Mesothelial cell of epicardium (in vitro differentiated cells): ENCODE results near the gene PSME2. TPM values are rescaled to one million over a fixed set of nuclear protein-coding genes. Genes with fewer than 3 reads are reported as not detected.
A peak's percentile ranks its signal among the peaks of the same experiment; 100 is the strongest.

Source experiments
- DNase-seq, 2 experiments: peaks; one replicate each; pipeline ENCODE4 v3.0.0; 2021; ENCODE audit warnings: low spot score in 2 of 2; ENCODE audit not compliant: unreplicated experiment in 2 of 2
- H3K27ac Mint-ChIP-seq: 2 replicates; pipeline ENCODE4 v1.8.0; 2021; ENCODE audit warnings: mixed read lengths
- H3K27me3 Mint-ChIP-seq: 2 replicates; pipeline ENCODE4 v1.8.0; 2021; ENCODE audit warnings: low read depth, mixed read lengths
- H3K36me3 Mint-ChIP-seq: 2 replicates; pipeline ENCODE4 v1.8.0; 2021; ENCODE audit warnings: mixed read lengths
- H3K4me1 Mint-ChIP-seq: 2 replicates; pipeline ENCODE4 v1.8.0; 2021; ENCODE audit warnings: mixed read lengths
- H3K4me3 Mint-ChIP-seq: 2 replicates; pipeline ENCODE4 v1.8.0; 2021; ENCODE audit warnings: mild to moderate bottlenecking, moderate library complexity, mixed read lengths
- H3K9me3 Mint-ChIP-seq: 2 replicates; pipeline ENCODE4 v1.8.0; 2021; ENCODE audit warnings: mixed read lengths
- total RNA-seq: library from RNA; stranded (reverse); gene quantifications from 3 replicates; pipeline ENCODE4 v1.2.1, GENCODE V29; 2021
- TF ChIP-seq, protein P1 (sequence below): fragments of 200-600 bp; sonication (generic); IDR thresholded peaks from one replicate; pipeline ENCODE4 v1.5.0; 2021; ENCODE audit warnings: antibody characterized with exemption; ENCODE audit not compliant: unreplicated experiment

PSME2 gene
- total RNA-seq, 1 donor from 2014 or later, result 148 TPM

DNA sequence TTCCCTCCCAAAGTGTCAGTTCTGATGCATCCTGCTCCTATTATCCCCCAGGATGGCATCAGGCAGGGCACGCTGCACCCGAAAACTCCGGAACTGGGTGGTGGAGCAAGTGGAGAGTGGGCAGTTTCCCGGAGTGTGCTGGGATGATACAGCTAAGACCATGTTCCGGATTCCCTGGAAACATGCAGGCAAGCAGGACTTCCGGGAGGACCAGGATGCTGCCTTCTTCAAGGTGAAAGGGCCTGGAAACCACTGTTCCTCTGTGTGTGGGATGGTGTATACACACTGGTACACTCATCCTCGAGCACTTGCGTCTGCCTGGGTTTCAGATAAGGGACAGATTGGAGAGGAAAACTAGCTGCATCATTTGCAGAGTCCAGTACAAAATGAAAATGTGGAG is 15.7 kb upstream of the PSME2 start:
- no peak for DNase-seq
- Mint-ChIP-seq H3K4me1 (peaks cover 45% of the 10 kb centered on the region), H3K4me3 (peak overlapping the region; percentile 94), H3K27me3 (no peaks in the 10 kb centered on the region), H3K27ac (peak overlapping the region; percentile 99), H3K9me3 (no peaks in the 10 kb centered on the region), H3K36me3 (peaks cover 40% of the 10 kb centered on the region)
- TF ChIP-seq, protein P1, sequence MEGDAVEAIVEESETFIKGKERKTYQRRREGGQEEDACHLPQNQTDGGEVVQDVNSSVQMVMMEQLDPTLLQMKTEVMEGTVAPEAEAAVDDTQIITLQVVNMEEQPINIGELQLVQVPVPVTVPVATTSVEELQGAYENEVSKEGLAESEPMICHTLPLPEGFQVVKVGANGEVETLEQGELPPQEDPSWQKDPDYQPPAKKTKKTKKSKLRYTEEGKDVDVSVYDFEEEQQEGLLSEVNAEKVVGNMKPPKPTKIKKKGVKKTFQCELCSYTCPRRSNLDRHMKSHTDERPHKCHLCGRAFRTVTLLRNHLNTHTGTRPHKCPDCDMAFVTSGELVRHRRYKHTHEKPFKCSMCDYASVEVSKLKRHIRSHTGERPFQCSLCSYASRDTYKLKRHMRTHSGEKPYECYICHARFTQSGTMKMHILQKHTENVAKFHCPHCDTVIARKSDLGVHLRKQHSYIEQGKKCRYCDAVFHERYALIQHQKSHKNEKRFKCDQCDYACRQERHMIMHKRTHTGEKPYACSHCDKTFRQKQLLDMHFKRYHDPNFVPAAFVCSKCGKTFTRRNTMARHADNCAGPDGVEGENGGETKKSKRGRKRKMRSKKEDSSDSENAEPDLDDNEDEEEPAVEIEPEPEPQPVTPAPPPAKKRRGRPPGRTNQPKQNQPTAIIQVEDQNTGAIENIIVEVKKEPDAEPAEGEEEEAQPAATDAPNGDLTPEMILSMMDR, result no peak

DNA sequence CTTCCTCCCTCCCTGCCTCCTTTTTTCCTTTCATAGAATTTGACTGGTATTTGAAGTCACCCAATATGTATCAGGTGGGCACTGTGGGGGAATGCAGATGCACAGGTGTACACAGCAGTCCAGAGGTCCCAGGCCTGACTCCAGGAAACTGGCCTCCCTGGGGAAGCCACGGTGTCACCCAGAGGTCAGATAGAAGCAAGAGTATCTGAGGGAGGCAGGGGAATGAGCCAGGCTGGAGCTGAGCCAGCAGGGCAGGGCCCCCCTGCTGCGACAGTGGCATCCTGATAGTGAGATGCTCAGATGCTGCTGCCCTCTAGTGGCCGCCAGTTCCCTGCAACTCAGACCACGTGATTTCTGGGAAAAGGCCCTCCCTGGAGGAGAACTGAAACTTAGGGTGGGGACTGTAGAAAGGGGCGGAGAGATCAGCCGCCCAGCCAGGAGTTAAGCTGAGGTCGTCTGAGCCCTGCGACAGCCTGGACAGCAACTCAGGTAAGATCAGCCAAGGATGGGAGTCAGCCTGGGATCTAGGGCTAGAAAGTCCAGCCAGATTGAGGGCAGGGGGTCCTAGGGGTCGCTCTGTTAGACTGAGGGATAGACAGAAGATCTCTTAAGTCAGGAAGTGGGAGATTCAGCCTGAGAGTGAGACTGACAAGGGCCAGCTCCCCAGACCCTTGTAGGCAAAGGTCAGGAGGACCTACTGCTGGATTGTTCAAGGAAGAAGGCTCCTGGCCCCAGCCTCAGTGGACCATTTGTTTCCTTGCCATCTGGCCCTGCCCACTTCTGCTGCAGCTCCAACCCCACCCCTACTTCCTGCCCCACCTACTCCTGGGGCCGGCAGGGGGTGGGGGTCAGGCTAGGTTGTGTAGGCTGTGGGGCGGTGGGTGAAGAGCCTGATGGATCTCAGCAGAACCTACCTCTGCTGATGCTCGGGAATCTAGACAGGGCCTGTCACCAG is 14.7 kb upstream of the PSME2 start, which contains the start of gene IRF9:
Gene IRF9 (plus strand): TSS at position 416 of the 955 bp plus-strand sequence. CDS start 880 bp downstream, outside the sequence.
- H3K27me3 Mint-ChIP-seq, result no peaks in the 10 kb centered on the region
- peak within 1 kb of the TSS; percentile 99 for H3K27ac Mint-ChIP-seq
- TF ChIP-seq, protein P1, result peak; percentile 98
- peak; percentile 89 to 98 for DNase-seq
- no peaks in the 10 kb centered on the region for H3K9me3 Mint-ChIP-seq
- peaks cover 44% of the 10 kb centered on the region for H3K4me1 Mint-ChIP-seq
- peak within 1 kb of the TSS; percentile 94 for H3K4me3 Mint-ChIP-seq
- H3K36me3 Mint-ChIP-seq, result peaks cover 36% of the 10 kb centered on the region

DNA sequence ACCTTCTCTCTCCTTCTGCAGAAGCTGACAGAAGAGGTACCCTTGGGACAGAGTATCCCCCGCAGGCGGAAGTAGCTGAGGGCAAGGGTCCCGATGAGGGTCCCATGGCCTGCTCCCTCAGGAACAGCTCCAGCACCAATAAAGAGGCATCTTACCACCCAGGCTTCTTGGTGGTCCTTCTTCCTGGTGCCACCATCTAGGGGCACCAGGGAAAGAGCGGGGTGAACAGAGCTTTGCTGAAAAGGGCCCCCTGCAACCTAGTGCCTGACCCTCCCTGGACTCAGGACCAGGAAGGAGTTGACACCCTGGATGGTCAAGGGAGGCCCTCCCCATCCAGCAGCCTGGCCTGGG is 14.1 kb upstream of the PSME2 start:
- Mint-ChIP-seq H3K4me1 (peaks cover 40% of the 10 kb centered on the region), H3K36me3 (peaks cover 38% of the 10 kb centered on the region), H3K27me3 (no peaks in the 10 kb centered on the region), H3K4me3 (peak overlapping the region; percentile 94), H3K27ac (peak overlapping the region; percentile 99), H3K9me3 (no peaks in the 10 kb centered on the region)
- TF ChIP-seq, protein P1, result no peak
- DNase-seq, result no peak

DNA sequence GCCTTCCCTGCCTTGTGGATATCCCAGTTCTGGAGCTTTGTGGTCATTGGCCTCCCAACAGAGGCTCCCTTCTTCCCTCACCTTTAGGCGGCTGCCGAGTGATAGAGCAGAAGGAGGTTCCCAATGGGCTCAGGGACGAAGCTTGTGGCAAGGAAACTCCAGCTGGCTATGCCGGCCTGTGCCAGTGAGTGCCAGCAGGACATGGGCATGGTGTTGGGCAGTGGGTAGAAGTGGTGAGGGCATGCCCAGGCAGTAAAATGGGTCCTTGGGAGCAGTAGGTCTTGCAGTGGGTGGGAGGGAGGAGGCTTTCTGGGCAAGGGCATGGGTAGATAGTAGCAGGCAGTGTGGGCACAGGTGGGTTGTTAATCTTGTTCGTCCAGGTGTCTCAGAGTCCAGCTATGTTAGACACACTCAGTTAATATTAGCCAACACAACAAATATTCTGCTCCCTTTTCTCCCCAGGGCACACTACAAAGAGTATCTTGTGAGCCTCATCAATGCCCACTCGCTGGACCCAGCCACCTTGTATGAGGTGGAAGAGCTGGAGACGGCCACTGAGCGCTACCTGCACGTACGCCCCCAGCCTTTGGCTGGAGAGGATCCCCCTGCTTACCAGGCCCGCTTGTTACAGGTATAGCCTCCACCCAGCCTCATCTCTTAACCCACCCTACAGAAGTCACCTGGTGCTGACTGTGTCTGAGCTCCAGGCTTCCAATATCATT is 13.5 kb upstream of the PSME2 start:
- H3K9me3 Mint-ChIP-seq, result no peaks in the 10 kb centered on the region
- peaks cover 34% of the 10 kb centered on the region for H3K36me3 Mint-ChIP-seq
- H3K4me1 Mint-ChIP-seq, result peaks cover 39% of the 10 kb centered on the region
- peak overlapping the region; percentile 99 for H3K27ac Mint-ChIP-seq
- H3K27me3 Mint-ChIP-seq, result no peaks in the 10 kb centered on the region
- no peak overlapping the region for H3K4me3 Mint-ChIP-seq
- DNase-seq, result no peak
- TF ChIP-seq, protein P1, result no peak

DNA sequence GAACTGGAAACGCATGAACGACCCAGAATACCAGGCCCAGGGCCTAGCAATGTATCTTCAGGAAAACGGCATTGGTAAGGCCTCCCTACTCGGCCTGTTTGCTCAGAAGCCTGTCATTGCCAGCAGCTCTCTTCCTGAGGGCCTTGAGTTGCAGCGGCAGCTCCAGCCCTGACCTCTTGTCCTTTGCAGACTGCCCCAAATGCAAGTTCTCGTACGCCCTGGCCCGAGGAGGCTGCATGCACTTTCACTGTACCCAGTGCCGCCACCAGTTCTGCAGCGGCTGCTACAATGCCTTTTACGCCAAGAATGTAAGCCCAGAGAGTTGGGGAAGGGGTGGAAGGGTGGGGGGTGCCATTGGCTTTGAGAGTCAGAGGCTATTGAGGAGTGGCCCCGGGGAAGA is 10.9 kb upstream of the PSME2 start:
- no peak overlapping the region for H3K27ac Mint-ChIP-seq
- TF ChIP-seq, protein P1, result no peak
- H3K27me3 Mint-ChIP-seq, result no peaks in the 10 kb centered on the region
- no peaks in the 10 kb centered on the region for H3K9me3 Mint-ChIP-seq
- H3K36me3 Mint-ChIP-seq, result peaks cover 33% of the 10 kb centered on the region
- no peak overlapping the region for H3K4me3 Mint-ChIP-seq
- DNase-seq, result no peak
- peaks cover 18% of the 10 kb centered on the region for H3K4me1 Mint-ChIP-seq
